Superior temporal gyrus (tissue), 1 donor: ENCODE measurements around the gene SPDYE6.
"Not testable (repeated sequence)": the region's sequence is repeated elsewhere in the genome, so short reads cannot be mapped to it uniquely, and the experiment has no call there.

Experiments used
- DNase-seq: peaks from one replicate; pipeline ENCODE4 v3.0.0-alpha.2; 2016; ENCODE audit errors: extremely low spot score

Gene SPDYE6

GRCh38 chr7:102363549-102364393, 7.5 kb upstream of the SPDYE6 start:
- DNase-seq = peak; percentile 100

- DNase-seq = not testable (repeated sequence)
Measured at GRCh38 chr7:102346983-102347382, 9.3 kb downstream of the SPDYE6 start.

GRCh38 chr7:102340599-102341368, 15.5 kb downstream of the SPDYE6 start:
- not testable (repeated sequence) for DNase-seq

- not testable (repeated sequence) for DNase-seq
Measured at GRCh38 chr7:102337420-102337819, 18.8 kb downstream of the SPDYE6 start.

- not testable (repeated sequence) for DNase-seq
Measured at GRCh38 chr7:102337002-102337401, 19.2 kb downstream of the SPDYE6 start.

- not testable (repeated sequence) for DNase-seq
Measured at GRCh38 chr7:102335574-102335973, 20.7 kb downstream of the SPDYE6 start.

- not testable (repeated sequence) for DNase-seq
Measured at GRCh38 chr7:102330666-102331460, 25.4 kb downstream of the SPDYE6 start.

- not testable (repeated sequence) for DNase-seq
Measured at GRCh38 chr7:102329366-102329765, 26.9 kb downstream of the SPDYE6 start.

GRCh38 chr7:102328863-102329262, 27.4 kb downstream of the SPDYE6 start:
- DNase-seq = not testable (repeated sequence)

GRCh38 chr7:102327183-102327582, 29.1 kb downstream of the SPDYE6 start:
- DNase-seq = not testable (repeated sequence)

GRCh38 chr7:102326157-102326889, 29.9 kb downstream of the SPDYE6 start:
- DNase-seq = no peak

- DNase-seq = not testable (repeated sequence)
Measured at GRCh38 chr7:102325106-102325505, 31.1 kb downstream of the SPDYE6 start.

- no peak for DNase-seq
Measured at GRCh38 chr7:102323914-102324195, 32.4 kb downstream of the SPDYE6 start.

- DNase-seq = no peak
Measured at GRCh38 chr7:102322202-102322715, 34.0 kb downstream of the SPDYE6 start.

- DNase-seq = no peak
Measured at GRCh38 chr7:102321351-102322201, 34.7 kb downstream of the SPDYE6 start.

- no peak for DNase-seq
Measured at GRCh38 chr7:102320601-102321350, 35.5 kb downstream of the SPDYE6 start.

GRCh38 chr7:102320181-102320580, 36.1 kb downstream of the SPDYE6 start:
- DNase-seq = no peak

- no peak for DNase-seq
Measured at GRCh38 chr7:102319671-102320070, 36.6 kb downstream of the SPDYE6 start.

- no peak for DNase-seq
Measured at GRCh38 chr7:102318482-102318971, 37.7 kb downstream of the SPDYE6 start.
